Astrocyte (in vitro differentiated cells and primary cell): Measurements from ENCODE around the gene PDIA5. TPM values are rescaled to one million over a fixed set of nuclear protein-coding genes. Genes with fewer than 3 reads are reported as not detected.

Experiments
- DNase-seq: peaks from one replicate; pipeline ENCODE4 v3.0.0-alpha.2; 2010; ENCODE audit warnings: low read depth
- FAIRE-seq: peaks from 2 replicates; lab custom pipeline; 2011; peaks lifted over from hg19 to GRCh38; lab: Jason Lieb, UNC
- H2AFZ ChIP-seq: 2 replicates; pipeline ENCODE4 v1.6.0; 2012; ENCODE audit warnings: low read depth, low read length, inconsistent platforms
- H3K27ac ChIP-seq: 2 replicates; pipeline ENCODE4 v1.5.1; 2011; ENCODE audit warnings: low read depth, low read length, inconsistent platforms
- H3K27me3 ChIP-seq: 2 replicates; pipeline ENCODE4 v1.6.0; 2011; ENCODE audit warnings: low read length, inconsistent platforms; ENCODE audit not compliant: insufficient read depth
- H3K36me3 ChIP-seq: 2 replicates; pipeline ENCODE4 v1.5.1; 2011; ENCODE audit warnings: low read length, inconsistent platforms; ENCODE audit not compliant: insufficient read depth
- H3K4me1 ChIP-seq: 2 replicates; pipeline ENCODE4 v1.5.1; 2011; ENCODE audit warnings: low read length, inconsistent platforms; ENCODE audit not compliant: insufficient read depth
- H3K4me2 ChIP-seq: 2 replicates; pipeline ENCODE4 v1.6.0; 2012; ENCODE audit warnings: low read length, inconsistent platforms
- H3K4me3 ChIP-seq: 2 replicates; pipeline ENCODE4 v1.5.1; 2011; ENCODE audit warnings: low read depth, mild to moderate bottlenecking, low read length, inconsistent platforms; ENCODE audit not compliant: insufficient read depth
- H3K79me2 ChIP-seq: 2 replicates; pipeline ENCODE4 v1.6.0; 2012; ENCODE audit warnings: mild to moderate bottlenecking, low read length, inconsistent platforms; ENCODE audit not compliant: insufficient read depth
- H3K9ac ChIP-seq: 2 replicates; pipeline ENCODE4 v1.6.0; 2012; ENCODE audit warnings: mild to moderate bottlenecking, low read length, inconsistent platforms
- H3K9me3 ChIP-seq: 2 replicates; pipeline ENCODE4 v1.5.1; 2012; ENCODE audit warnings: low read depth, mild to moderate bottlenecking, low read length, inconsistent platforms; ENCODE audit not compliant: insufficient read depth
- H4K20me1 ChIP-seq: 2 replicates; pipeline ENCODE4 v1.6.0; 2012; ENCODE audit warnings: low read length, inconsistent platforms; ENCODE audit not compliant: insufficient read depth
- H3K27ac Mint-ChIP-seq: one replicate; pipeline ENCODE4 v1.8.0; 2021; ENCODE audit warnings: mild to moderate bottlenecking, mixed read lengths; ENCODE audit not compliant: unreplicated experiment
- H3K27me3 Mint-ChIP-seq: one replicate; pipeline ENCODE4 v1.8.0; 2021; ENCODE audit warnings: low read depth, mixed read lengths; ENCODE audit not compliant: unreplicated experiment
- H3K36me3 Mint-ChIP-seq: one replicate; pipeline ENCODE4 v1.8.0; 2021; ENCODE audit warnings: low read depth, mixed read lengths; ENCODE audit not compliant: unreplicated experiment
- H3K4me1 Mint-ChIP-seq: one replicate; pipeline ENCODE4 v1.8.0; 2021; ENCODE audit warnings: low read depth, mixed read lengths; ENCODE audit not compliant: unreplicated experiment
- H3K4me3 Mint-ChIP-seq: one replicate; pipeline ENCODE4 v1.8.0; 2021; ENCODE audit warnings: mild to moderate bottlenecking, moderate library complexity, mixed read lengths; ENCODE audit not compliant: unreplicated experiment
- H3K9me3 Mint-ChIP-seq: one replicate; pipeline ENCODE4 v1.8.0; 2021; ENCODE audit warnings: mild to moderate bottlenecking, mixed read lengths; ENCODE audit not compliant: unreplicated experiment
- CTCF ChIP-seq: IDR thresholded peaks from 2 replicates; pipeline ENCODE4 v1.5.1; 2011; ENCODE audit warnings: low read depth, mild to moderate bottlenecking, inconsistent platforms, low read length, moderate library complexity; ENCODE audit not compliant: insufficient read depth
- EZH2 ChIP-seq: IDR thresholded peaks from 2 replicates; pipeline ENCODE4 v1.6.1; 2012; ENCODE audit warnings: mild to moderate bottlenecking, low read length, inconsistent platforms; ENCODE audit not compliant: insufficient read depth
- total RNA-seq: library from RNA; stranded (reverse); gene quantifications from 2 replicates; pipeline ENCODE4 v1.2.1, GENCODE V29; 2021

PDIA5 gene
- total RNA-seq, 1 donor from 2014 or later = 77.5 TPM

DNA sequence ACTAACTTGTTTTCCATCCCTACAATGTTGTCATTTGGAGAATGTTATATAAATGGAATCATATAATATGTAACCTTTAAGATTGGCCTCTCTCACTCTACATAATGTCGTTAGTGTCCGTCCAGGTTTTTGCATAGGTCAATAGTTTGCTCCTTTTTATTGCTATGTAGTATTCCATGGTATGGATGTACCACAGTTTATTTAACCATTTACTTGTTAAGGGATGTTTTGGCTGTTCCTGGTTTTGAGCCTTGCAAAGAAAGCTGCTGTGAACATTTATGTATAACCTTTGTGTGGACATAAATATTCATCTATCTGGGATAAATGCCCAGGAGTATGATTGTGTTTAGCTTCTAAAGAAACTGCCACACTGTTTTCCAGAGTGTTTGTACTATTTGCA, 100.9 kb downstream of the PDIA5 start:
- no peak overlapping the region for H3K9ac ChIP-seq
- H3K79me2 ChIP-seq = no peaks in the 10 kb centered on the region
- H4K20me1 ChIP-seq = peaks cover 2% of the 10 kb centered on the region
- no peaks in the 10 kb centered on the region for H3K9me3 ChIP-seq
- no peak overlapping the region for H3K27ac Mint-ChIP-seq
- FAIRE-seq (no peak), DNase-seq (no peak)
- H2AFZ ChIP-seq = no peak overlapping the region
- H3K27me3 Mint-ChIP-seq = no peaks in the 10 kb centered on the region
- H3K27ac ChIP-seq = no peak overlapping the region
- no peaks in the 10 kb centered on the region for H3K4me1 ChIP-seq
- H3K36me3 Mint-ChIP-seq = peaks cover 26% of the 10 kb centered on the region
- H3K4me2 ChIP-seq = no peak overlapping the region
- H3K27me3 ChIP-seq = no peaks in the 10 kb centered on the region
- no peak overlapping the region for H3K4me3 Mint-ChIP-seq
- H3K4me1 Mint-ChIP-seq = peaks cover 13% of the 10 kb centered on the region
- no peak for TF ChIP-seq CTCF
- TF ChIP-seq EZH2 = no peak
- peaks cover 13% of the 10 kb centered on the region for H3K36me3 ChIP-seq
- H3K9me3 Mint-ChIP-seq = no peaks in the 10 kb centered on the region
- H3K4me3 ChIP-seq = no peak overlapping the region

- Histone ChIP-seq H3K4me3 (no peak overlapping the region), H3K9ac (no peak overlapping the region), H3K79me2 (no peaks in the 10 kb centered on the region), H2AFZ (no peak overlapping the region), H3K27me3 (no peaks in the 10 kb centered on the region), H3K4me1 (no peaks in the 10 kb centered on the region), H4K20me1 (peaks cover 2% of the 10 kb centered on the region), H3K9me3 (no peaks in the 10 kb centered on the region), H3K27ac (no peak overlapping the region), H3K4me2 (no peak overlapping the region), H3K36me3 (peaks cover 11% of the 10 kb centered on the region)
- no peak for DNase-seq
- no peak overlapping the region for H3K4me3 Mint-ChIP-seq
- H3K4me1 Mint-ChIP-seq = peaks cover 13% of the 10 kb centered on the region
- no peak for TF ChIP-seq CTCF
- TF ChIP-seq EZH2 = no peak
- FAIRE-seq = no peak
- H3K9me3 Mint-ChIP-seq = no peaks in the 10 kb centered on the region
- H3K27ac Mint-ChIP-seq = no peak overlapping the region
- peaks cover 24% of the 10 kb centered on the region for H3K36me3 Mint-ChIP-seq
- no peaks in the 10 kb centered on the region for H3K27me3 Mint-ChIP-seq
Measured at GRCh38 chr3:123168122-123168521, 101.3 kb downstream of the PDIA5 start.

DNA sequence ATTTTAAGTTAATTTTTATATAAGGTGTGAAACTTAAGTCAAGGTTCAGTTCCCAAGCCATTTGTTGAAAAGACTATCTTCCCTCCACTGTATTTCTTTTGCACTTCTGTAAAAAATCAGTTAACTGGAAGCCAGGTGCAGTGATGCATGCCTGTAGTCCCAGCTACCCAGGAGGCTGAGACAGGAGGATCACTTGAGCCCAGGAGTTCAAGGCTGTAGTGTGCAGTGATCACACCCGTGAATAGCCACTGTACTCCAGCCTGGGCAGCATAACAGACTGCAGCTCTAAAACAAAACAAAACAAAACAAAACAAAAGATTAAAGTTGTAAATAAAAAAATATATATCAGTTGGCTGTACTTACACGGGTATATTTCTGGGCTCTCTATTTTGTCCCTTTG, 101.8 kb downstream of the PDIA5 start:
- H3K27ac ChIP-seq = no peak overlapping the region
- no peak overlapping the region for H3K4me2 ChIP-seq
- Mint-ChIP-seq H3K27ac (no peak overlapping the region), H3K4me1 (peaks cover 13% of the 10 kb centered on the region), H3K9me3 (no peaks in the 10 kb centered on the region), H3K4me3 (no peak overlapping the region), H3K27me3 (no peaks in the 10 kb centered on the region), H3K36me3 (peaks cover 19% of the 10 kb centered on the region)
- TF ChIP-seq EZH2 (no peak), CTCF (no peak)
- no peaks in the 10 kb centered on the region for H3K4me1 ChIP-seq
- peaks cover 10% of the 10 kb centered on the region for H3K36me3 ChIP-seq
- peaks cover 2% of the 10 kb centered on the region for H4K20me1 ChIP-seq
- no peak for DNase-seq
- no peak overlapping the region for H3K9ac ChIP-seq
- no peak overlapping the region for H2AFZ ChIP-seq
- no peaks in the 10 kb centered on the region for H3K27me3 ChIP-seq
- no peaks in the 10 kb centered on the region for H3K9me3 ChIP-seq
- no peak overlapping the region for H3K4me3 ChIP-seq
- no peaks in the 10 kb centered on the region for H3K79me2 ChIP-seq
- FAIRE-seq = no peak
